GM23338 (cell line): ENCODE measurements around the gene MOB3C. TPM values are rescaled to one million over a fixed set of nuclear protein-coding genes. Genes with fewer than 3 reads are reported as not detected.
"Not testable (repeated sequence)": the region's sequence is repeated elsewhere in the genome, so short reads cannot be mapped to it uniquely, and the experiment has no call there.

Source experiments
- ATAC-seq: fragments of 200-7000 bp; cut with Tn5 transposase; 3 replicates; pipeline ENCODE4 v1.9.1; 2020
- DNase-seq: peaks from one replicate; pipeline ENCODE4 v3.0.0-alpha.2; 2015; ENCODE audit warnings: low spot score
- H2AFZ ChIP-seq: fragments of 200-600 bp; sonication (generic); 2 replicates; pipeline ENCODE4 v1.8.0; 2016; ENCODE audit warnings: antibody characterized with exemption, mild to moderate bottlenecking, moderate library complexity
- H3F3A ChIP-seq: fragments of 200-600 bp; sonication (generic); replicated peaks from 2 replicates; pipeline ENCODE4 v1.8.0; 2017; ENCODE audit warnings: antibody characterized with exemption, mixed run types, low read depth
- H3K27ac ChIP-seq: fragments of 200-600 bp; sonication (generic); 2 replicates; pipeline ENCODE4 v1.6.1; 2016; ENCODE audit warnings: low read depth
- H3K27me3 ChIP-seq: fragments of 200-600 bp; sonication (generic); 2 replicates; pipeline ENCODE4 v1.8.0; 2016; ENCODE audit warnings: mild to moderate bottlenecking, mixed run types, moderate library complexity; ENCODE audit not compliant: insufficient read depth
- H3K36me3 ChIP-seq: fragments of 200-600 bp; sonication (generic); 2 replicates; pipeline ENCODE4 v1.8.0; 2016; ENCODE audit warnings: mild to moderate bottlenecking; ENCODE audit not compliant: insufficient read depth
- H3K4me1 ChIP-seq: fragments of 200-600 bp; sonication (generic); 2 replicates; pipeline ENCODE4 v1.8.0; 2016; ENCODE audit warnings: mild to moderate bottlenecking, moderate library complexity; ENCODE audit not compliant: insufficient read depth
- H3K4me2 ChIP-seq: fragments of 200-600 bp; sonication (generic); 2 replicates; pipeline ENCODE4 v1.7.1; 2017; ENCODE audit warnings: mixed run types
- H3K4me3 ChIP-seq: fragments of 200-600 bp; sonication (generic); 2 replicates; pipeline ENCODE4 v1.6.1; 2016; ENCODE audit warnings: mixed run types
- H3K79me2 ChIP-seq: fragments of 200-600 bp; sonication (generic); replicated peaks from 2 replicates; pipeline ENCODE4 v1.8.0; 2017; ENCODE audit warnings: mild to moderate bottlenecking; ENCODE audit not compliant: insufficient read depth
- H3K9me2 ChIP-seq: fragments of 200-600 bp; sonication (generic); 2 replicates; pipeline ENCODE4 v1.8.0; 2017; ENCODE audit not compliant: insufficient read depth
- H4K20me1 ChIP-seq: fragments of 200-600 bp; sonication (generic); replicated peaks from 2 replicates; pipeline ENCODE4 v1.8.0; 2017; ENCODE audit warnings: mild to moderate bottlenecking; ENCODE audit not compliant: insufficient read depth
- H3K27ac Mint-ChIP-seq: 2 replicates; pipeline ENCODE4 v1.8.0; 2020; ENCODE audit warnings: inconsistent platforms, mild to moderate bottlenecking, moderate library complexity, mixed read lengths
- H3K27me3 Mint-ChIP-seq: 3 replicates; pipeline ENCODE4 v1.8.0; 2022; ENCODE audit warnings: low read depth, mild to moderate bottlenecking, moderate library complexity, mixed read lengths, inconsistent platforms; ENCODE audit not compliant: insufficient read depth, poor library complexity
- H3K36me3 Mint-ChIP-seq: 3 replicates; pipeline ENCODE4 v1.8.0; 2021; ENCODE audit warnings: low read depth, mild to moderate bottlenecking, inconsistent platforms, moderate library complexity, mixed read lengths
- H3K4me1 Mint-ChIP-seq: 3 replicates; pipeline ENCODE4 v1.8.0; 2020; ENCODE audit warnings: mild to moderate bottlenecking, inconsistent platforms, mixed read lengths
- H3K4me3 Mint-ChIP-seq: 3 replicates; pipeline ENCODE4 v1.8.0; 2021; ENCODE audit warnings: moderate library complexity, mild to moderate bottlenecking, inconsistent platforms, mixed read lengths
- H3K9me3 Mint-ChIP-seq: 3 replicates; pipeline ENCODE4 v1.8.0; 2020; ENCODE audit warnings: moderate library complexity, mild to moderate bottlenecking, inconsistent platforms, mixed read lengths
- ETS1 ChIP-seq: IDR thresholded peaks from 2 replicates; pipeline ENCODE4 v1.6.1; 2016; ENCODE audit warnings: antibody characterized with exemption
- EZH2phosphoT487 ChIP-seq: fragments of 200-600 bp; sonication (generic); IDR thresholded peaks from one replicate; pipeline ENCODE4 v1.8.1; 2018; ENCODE audit warnings: antibody characterized with exemption; ENCODE audit not compliant: unreplicated experiment
- STAT1 ChIP-seq: IDR thresholded peaks from one replicate; pipeline ENCODE4 v1.6.1; 2016; ENCODE audit warnings: antibody characterized with exemption; ENCODE audit not compliant: unreplicated experiment
- ZNF331 ChIP-seq: fragments of 250-450 bp; sonication (Bioruptor Pico); IDR thresholded peaks from 2 replicates; pipeline ENCODE4 v1.5.0; 2020; ENCODE audit warnings: low read depth, mild to moderate bottlenecking, moderate library complexity
- ZNF462 ChIP-seq: fragments of 250-450 bp; sonication (Bioruptor Pico); IDR thresholded peaks from 2 replicates; pipeline ENCODE4 v1.5.0; 2020; ENCODE audit warnings: mild to moderate bottlenecking, moderate library complexity
- polyA plus RNA-seq: library from polyadenylated mRNA; unstranded; fragments of >200 nt; fragmentation: Nextera tagmentation; extraction: Ambion mirVana; gene quantifications from 2 replicates; pipeline ENCODE4 v1.2.1, GENCODE V29; 2016
- total RNA-seq: library from RNA; depleted of rRNA; stranded (reverse); fragments of >200 nt; shearing (Covaris generic); gene quantifications from 2 replicates; pipeline ENCODE4 v1.2.3, GENCODE V29; 2014

Gene MOB3C
- total and polyA plus RNA-seq, 2 experiments from 2014 or later: 1.1 to 6.2 TPM

GRCh38 chr1:46656643-46657042 lies 40.0 kb upstream of the MOB3C start (continued):
- TF ChIP-seq ZNF462 (CRISPR knock-in tag) (no peak), STAT1 (no peak)

GRCh38 chr1:46655848-46656247 lies 39.2 kb upstream of the MOB3C start:
- TF ChIP-seq ETS1 (no peak), ZNF331 (CRISPR knock-in tag) (no peak), EZH2phosphoT487 (no peak)
- DNase-seq: no peak
- Histone ChIP-seq H3K9me2 (no peaks in the 10 kb centered on the region), H3K27ac (no peak overlapping the region), H4K20me1 (0 out of 2 replicates have a peak, but pooled peaks cover 6% of the 10 kb centered on the region), H3K27me3 (no peaks in the 10 kb centered on the region), H3K4me1 (no peaks in the 10 kb centered on the region), H3K4me2 (no peak overlapping the region), H3K36me3 (peaks cover 17% of the 10 kb centered on the region), H2AFZ (no peak overlapping the region), H3K79me2 (no peaks in the 10 kb centered on the region), H3K4me3 (no peak overlapping the region), H3F3A (no peaks in the 10 kb centered on the region)
- no peak overlapping the region for H3K27ac Mint-ChIP-seq
- no peak for ATAC-seq
- H3K4me3 Mint-ChIP-seq: no peak overlapping the region
- no peaks in the 10 kb centered on the region for H3K9me3 Mint-ChIP-seq
- peaks cover 43% of the 10 kb centered on the region for H3K36me3 Mint-ChIP-seq
- no peaks in the 10 kb centered on the region for H3K4me1 Mint-ChIP-seq
- no peaks in the 10 kb centered on the region for H3K27me3 Mint-ChIP-seq

GRCh38 chr1:46654698-46655097 lies 38.1 kb upstream of the MOB3C start:
- not testable (repeated sequence) for H3K79me2 ChIP-seq, H3K4me3 ChIP-seq, H3K4me1 Mint-ChIP-seq, H3K27me3 ChIP-seq, H3F3A ChIP-seq, H4K20me1 ChIP-seq, H3K27ac Mint-ChIP-seq, H3K27ac ChIP-seq, ATAC-seq, DNase-seq, H3K27me3 Mint-ChIP-seq, H3K4me1 ChIP-seq, H3K9me2 ChIP-seq, H3K4me2 ChIP-seq, H3K9me3 Mint-ChIP-seq, H2AFZ ChIP-seq, H3K4me3 Mint-ChIP-seq
- H3K36me3 ChIP-seq: peaks cover 26% of the 10 kb centered on the region
- H3K36me3 Mint-ChIP-seq: peaks cover 54% of the 10 kb centered on the region
